Nephron progenitor cell (in vitro differentiated cells): ENCODE measurements around the gene TPRA1.

Experiments
- DNase-seq: peaks from one replicate; pipeline ENCODE4 v3.0.0; 2021
- H3K27ac Mint-ChIP-seq: 2 replicates; pipeline ENCODE4 v1.8.0; 2021; ENCODE audit warnings: mild to moderate bottlenecking, moderate library complexity, mixed read lengths
- H3K27me3 Mint-ChIP-seq: 2 replicates; pipeline ENCODE4 v1.8.0; 2021; ENCODE audit warnings: mild to moderate bottlenecking, low read depth, mixed read lengths; ENCODE audit not compliant: poor library complexity
- H3K36me3 Mint-ChIP-seq: 2 replicates; pipeline ENCODE4 v1.8.0; 2021; ENCODE audit warnings: low read depth, mixed read lengths
- H3K4me1 Mint-ChIP-seq: 2 replicates; pipeline ENCODE4 v1.8.0; 2021; ENCODE audit warnings: mixed read lengths
- H3K4me3 Mint-ChIP-seq: 2 replicates; pipeline ENCODE4 v1.8.0; 2021; ENCODE audit warnings: mild to moderate bottlenecking, moderate library complexity, mixed read lengths
- H3K9me3 Mint-ChIP-seq: 2 replicates; pipeline ENCODE4 v1.8.0; 2021; ENCODE audit warnings: mild to moderate bottlenecking, moderate library complexity, mixed read lengths
- TF ChIP-seq, protein P1 (sequence below): fragments of 200-600 bp; sonication (generic); IDR thresholded peaks from 2 replicates; pipeline ENCODE4 v1.5.0; 2021; ENCODE audit warnings: antibody characterized with exemption

TPRA1 gene

DNA sequence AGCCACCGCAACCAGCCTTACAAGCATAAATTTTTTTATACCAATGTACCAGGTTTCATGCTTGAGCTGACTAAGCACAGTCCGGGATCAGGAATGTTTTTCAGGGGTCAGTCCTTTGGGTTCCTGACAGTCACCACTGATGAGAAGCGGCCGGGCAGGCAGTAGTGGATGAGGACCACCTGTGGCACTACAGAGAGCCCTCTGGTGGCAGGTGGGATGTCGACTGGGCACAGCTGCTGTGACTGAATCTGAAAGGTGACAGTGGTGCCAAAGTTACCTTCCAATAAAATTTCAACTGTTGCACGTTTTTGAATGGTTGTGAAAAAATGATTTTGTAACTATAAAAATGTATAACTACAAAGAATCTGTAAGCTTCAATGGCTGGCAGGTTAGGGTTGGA lies 34.0 kb downstream of the TPRA1 start:
- TF ChIP-seq, protein P1, sequence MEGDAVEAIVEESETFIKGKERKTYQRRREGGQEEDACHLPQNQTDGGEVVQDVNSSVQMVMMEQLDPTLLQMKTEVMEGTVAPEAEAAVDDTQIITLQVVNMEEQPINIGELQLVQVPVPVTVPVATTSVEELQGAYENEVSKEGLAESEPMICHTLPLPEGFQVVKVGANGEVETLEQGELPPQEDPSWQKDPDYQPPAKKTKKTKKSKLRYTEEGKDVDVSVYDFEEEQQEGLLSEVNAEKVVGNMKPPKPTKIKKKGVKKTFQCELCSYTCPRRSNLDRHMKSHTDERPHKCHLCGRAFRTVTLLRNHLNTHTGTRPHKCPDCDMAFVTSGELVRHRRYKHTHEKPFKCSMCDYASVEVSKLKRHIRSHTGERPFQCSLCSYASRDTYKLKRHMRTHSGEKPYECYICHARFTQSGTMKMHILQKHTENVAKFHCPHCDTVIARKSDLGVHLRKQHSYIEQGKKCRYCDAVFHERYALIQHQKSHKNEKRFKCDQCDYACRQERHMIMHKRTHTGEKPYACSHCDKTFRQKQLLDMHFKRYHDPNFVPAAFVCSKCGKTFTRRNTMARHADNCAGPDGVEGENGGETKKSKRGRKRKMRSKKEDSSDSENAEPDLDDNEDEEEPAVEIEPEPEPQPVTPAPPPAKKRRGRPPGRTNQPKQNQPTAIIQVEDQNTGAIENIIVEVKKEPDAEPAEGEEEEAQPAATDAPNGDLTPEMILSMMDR: no peak
- no peak for DNase-seq
- Mint-ChIP-seq H3K9me3 (peaks cover 4% of the 10 kb centered on the region), H3K36me3 (no peaks in the 10 kb centered on the region), H3K4me3 (no peak overlapping the region), H3K27ac (no peak overlapping the region), H3K27me3 (peaks cover 35% of the 10 kb centered on the region), H3K4me1 (peaks cover 12% of the 10 kb centered on the region)

DNA sequence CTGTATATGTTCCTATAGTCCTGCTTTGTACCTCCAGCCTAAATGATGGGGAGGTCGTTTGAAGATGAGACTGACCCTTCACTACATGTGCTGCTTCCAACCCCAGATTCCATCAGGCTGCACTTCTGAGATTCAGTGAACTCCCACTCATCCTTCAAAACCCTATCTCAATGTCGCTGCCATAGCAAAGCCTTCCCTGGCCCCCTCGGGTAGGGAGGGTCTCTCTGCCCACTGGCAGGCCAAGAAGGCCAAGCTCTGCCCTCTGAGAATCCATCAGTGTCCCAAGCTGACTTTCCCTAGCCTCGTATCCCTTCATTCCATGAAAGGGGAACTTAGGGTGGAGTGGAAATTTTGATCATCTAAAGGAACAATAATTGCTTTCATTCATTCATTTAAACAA lies 35.4 kb downstream of the TPRA1 start:
- Mint-ChIP-seq H3K4me3 (no peak overlapping the region), H3K27me3 (peaks cover 35% of the 10 kb centered on the region), H3K27ac (no peak overlapping the region), H3K9me3 (peaks cover under 1% of the 10 kb centered on the region), H3K36me3 (no peaks in the 10 kb centered on the region), H3K4me1 (peaks cover 15% of the 10 kb centered on the region)
- TF ChIP-seq, protein P1: no peak
- no peak for DNase-seq

DNA sequence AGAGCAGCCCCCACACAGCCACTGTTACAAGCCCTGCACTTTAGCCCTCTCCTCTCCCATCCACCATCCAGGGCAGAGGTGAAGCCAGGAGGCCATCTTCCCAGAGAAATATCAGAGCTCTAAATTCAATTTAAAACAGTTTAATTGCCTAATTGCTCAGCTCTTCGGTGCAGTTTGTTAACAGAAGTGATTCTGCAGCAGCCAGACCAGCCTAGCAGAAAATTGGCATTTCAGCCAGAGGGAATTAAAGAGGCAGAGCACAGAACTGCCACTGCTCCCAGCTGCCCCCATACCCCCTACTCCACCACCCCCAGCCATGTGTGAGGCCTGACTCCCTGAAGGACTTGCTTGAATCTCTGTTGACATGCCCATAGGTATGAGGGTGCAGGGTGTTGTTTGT lies 38.5 kb downstream of the TPRA1 start:
- Mint-ChIP-seq H3K27me3 (peaks cover 48% of the 10 kb centered on the region), H3K9me3 (no peaks in the 10 kb centered on the region), H3K27ac (no peak overlapping the region), H3K4me1 (peaks cover 22% of the 10 kb centered on the region), H3K4me3 (no peak overlapping the region), H3K36me3 (no peaks in the 10 kb centered on the region)
- TF ChIP-seq, protein P1: no peak
- no peak for DNase-seq

DNA sequence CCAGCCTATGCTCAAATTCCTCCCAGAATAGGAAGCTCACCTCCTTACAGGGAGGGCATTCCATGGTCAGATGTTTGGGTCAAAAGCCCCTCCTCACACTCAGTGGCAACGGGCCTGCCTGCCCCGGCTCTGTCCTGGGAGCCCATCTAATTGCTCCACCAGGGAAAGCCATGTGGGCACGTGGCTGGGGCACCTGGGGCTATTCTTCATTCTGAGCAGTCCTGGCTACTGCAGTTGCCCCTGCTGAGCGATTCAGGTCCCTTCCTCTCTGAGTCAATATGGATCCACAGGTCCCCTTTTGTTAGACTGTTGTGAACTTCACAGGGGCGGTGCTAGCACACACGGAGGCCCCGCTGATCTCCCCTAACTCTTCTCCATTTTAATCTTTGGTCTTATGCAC lies 39.4 kb downstream of the TPRA1 start:
- H3K4me3 Mint-ChIP-seq: no peak overlapping the region
- H3K4me1 Mint-ChIP-seq: peaks cover 28% of the 10 kb centered on the region

DNA sequence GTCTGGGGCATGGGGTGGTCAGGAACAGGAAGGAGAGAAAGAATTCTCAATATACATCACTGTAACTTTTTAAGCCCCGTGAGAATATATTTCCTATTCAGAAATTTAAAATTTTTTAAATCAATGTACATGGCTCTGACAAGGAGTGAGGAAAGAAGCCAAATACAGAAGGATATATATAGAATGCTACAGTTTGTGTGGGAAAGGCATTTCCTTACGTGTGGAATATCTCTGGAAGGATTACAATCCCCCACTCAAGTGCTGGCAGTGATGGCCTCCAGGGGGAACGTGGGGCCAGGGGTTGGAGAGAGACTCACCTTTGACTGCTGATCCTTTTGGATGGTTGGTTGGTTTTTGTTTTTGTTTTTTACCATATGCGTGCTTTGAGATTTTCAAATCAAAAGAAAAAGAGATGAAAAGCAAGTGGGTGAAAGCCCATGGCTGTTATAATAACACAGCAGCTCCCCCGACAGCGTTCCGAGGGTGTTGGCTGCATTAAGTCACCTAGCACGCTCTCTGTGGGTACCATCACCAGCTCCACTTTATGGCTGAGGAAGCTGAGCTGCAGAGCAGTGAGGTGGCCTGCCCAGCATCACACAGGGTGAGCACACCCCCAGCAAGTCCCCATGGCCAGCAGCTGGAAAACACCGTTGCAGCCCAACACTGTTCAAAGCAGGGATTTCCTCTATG lies 39.9 kb downstream of the TPRA1 start:
- no peaks in the 10 kb centered on the region for H3K36me3 Mint-ChIP-seq
- DNase-seq: no peak
- H3K27me3 Mint-ChIP-seq: peaks cover 56% of the 10 kb centered on the region
- TF ChIP-seq, protein P1: no peak
- H3K27ac Mint-ChIP-seq: no peak overlapping the region
- H3K4me1 Mint-ChIP-seq: peaks cover 28% of the 10 kb centered on the region
- H3K4me3 Mint-ChIP-seq: no peak overlapping the region
- no peaks in the 10 kb centered on the region for H3K9me3 Mint-ChIP-seq

More for the DNA sequence above, 39.4 kb downstream of the TPRA1 start:
- no peaks in the 10 kb centered on the region for H3K9me3 Mint-ChIP-seq
- no peaks in the 10 kb centered on the region for H3K36me3 Mint-ChIP-seq
- TF ChIP-seq, protein P1: no peak
- peaks cover 54% of the 10 kb centered on the region for H3K27me3 Mint-ChIP-seq
- no peak for DNase-seq
- no peak overlapping the region for H3K27ac Mint-ChIP-seq

DNA sequence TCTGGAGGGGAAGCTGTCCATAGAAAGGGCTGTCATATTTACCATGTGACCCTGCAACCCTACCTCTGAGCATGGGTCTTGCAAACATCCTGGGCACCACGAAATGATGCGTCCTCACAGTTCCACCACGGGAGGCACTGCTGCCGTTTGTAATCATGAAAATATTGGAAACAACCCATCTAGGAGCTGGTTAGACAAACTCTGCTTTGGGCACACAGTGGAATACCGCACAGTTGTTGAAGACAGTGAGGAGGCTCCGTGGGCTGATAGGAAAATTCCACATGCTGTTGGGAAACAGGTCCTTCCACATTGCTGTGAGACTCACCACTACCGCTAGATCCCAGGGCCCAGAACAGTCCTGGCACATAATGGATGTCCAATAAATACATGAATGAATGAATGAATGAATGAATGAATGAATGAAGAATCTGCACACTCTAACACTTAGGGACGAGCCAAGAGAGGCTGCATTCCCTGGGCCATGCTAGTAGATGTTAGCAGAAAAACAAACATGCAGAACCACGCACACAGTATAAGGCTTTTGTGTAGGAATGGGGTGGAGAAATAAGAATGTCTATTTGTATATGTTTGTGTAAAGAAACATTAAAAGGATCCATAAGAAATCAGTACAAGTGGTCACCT lies 40.6 kb downstream of the TPRA1 start:
- Mint-ChIP-seq H3K27ac (no peak overlapping the region), H3K9me3 (no peaks in the 10 kb centered on the region), H3K4me1 (peaks cover 28% of the 10 kb centered on the region), H3K4me3 (no peak overlapping the region), H3K36me3 (no peaks in the 10 kb centered on the region), H3K27me3 (peaks cover 56% of the 10 kb centered on the region)
- no peak for DNase-seq
- TF ChIP-seq, protein P1: no peak
